ENCODE results near the gene PRAMEF13.
"Not testable (repeated sequence)": the region's sequence is repeated elsewhere in the genome, so short reads cannot be mapped to it uniquely, and the experiment has no call there.

PRAMEF13 gene

GRCh38 chr1:13201309-13201708, at the start of gene PRAMEF13:
TSS of gene PRAMEF13 (minus strand) at chr1:13201409. CDS start at chr1:13199589, 1,820 bp downstream.
- H3K27me3 ChIP-seq (ENCODE audit: control insufficient read depth in 1 of 2, insufficient read depth in 2 of 2, low read length in 2 of 2); H3K9me3 ChIP-seq (ENCODE audit: control insufficient read depth in 1 of 2, low read length in 2 of 2); H3K4me1 ChIP-seq (ENCODE audit: control insufficient read depth in 1 of 2, insufficient read depth in 2 of 2, low read length in 2 of 2); H3K36me3 ChIP-seq (ENCODE audit: control insufficient read depth in 1 of 2, insufficient read depth in 2 of 2, low read length in 2 of 2); H3K9ac ChIP-seq (ENCODE audit: low read depth in 1 of 2, low read length in 2 of 2); H3K27ac ChIP-seq (ENCODE audit: low read depth, low read length); H3K4me3 ChIP-seq (ENCODE audit: low read depth in 1 of 2, low read length in 2 of 2): not testable (repeated sequence)

DNA sequence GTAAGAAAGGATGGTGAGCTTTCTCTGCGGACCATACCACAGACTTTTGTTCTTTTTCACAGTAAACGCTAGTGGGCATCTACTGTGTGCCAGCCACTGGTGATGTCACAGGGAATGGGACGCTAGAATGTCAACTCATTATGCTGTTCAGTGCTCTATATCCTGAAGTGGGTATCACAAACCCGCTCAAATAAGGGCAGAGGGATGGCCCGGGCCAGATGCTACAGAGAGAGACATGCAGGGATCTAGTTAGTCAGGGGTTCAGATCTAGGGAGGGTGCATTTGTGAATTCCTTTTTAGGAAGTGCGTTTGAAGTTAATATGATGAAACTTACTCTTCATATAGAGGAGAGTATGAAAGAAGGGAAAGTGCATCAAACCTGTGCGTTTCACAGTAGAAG, 45.9 kb upstream of the PRAMEF13 start:
- H3K4me1 ChIP-seq (ENCODE audit: control insufficient read depth in 1 of 2, insufficient read depth in 2 of 2, low read length in 2 of 2); H3K27ac ChIP-seq (ENCODE audit: low read depth, low read length); H3K36me3 ChIP-seq (ENCODE audit: control insufficient read depth in 1 of 2, insufficient read depth in 2 of 2, low read length in 2 of 2); H3K4me3 ChIP-seq (ENCODE audit: low read depth in 1 of 2, low read length in 2 of 2); H3K9ac ChIP-seq (ENCODE audit: low read depth in 1 of 2, low read length in 2 of 2); H3K9me3 ChIP-seq (ENCODE audit: control insufficient read depth in 1 of 2, low read length in 2 of 2); H3K27me3 ChIP-seq (ENCODE audit: control insufficient read depth in 1 of 2, insufficient read depth in 2 of 2, low read length in 2 of 2): not testable (repeated sequence)

GRCh38 chr1:13246554-13246871, 45.3 kb upstream of the PRAMEF13 start:
- H3K4me1 ChIP-seq (ENCODE audit: control insufficient read depth in 1 of 2, insufficient read depth in 2 of 2, low read length in 2 of 2); H3K27me3 ChIP-seq (ENCODE audit: control insufficient read depth in 1 of 2, insufficient read depth in 2 of 2, low read length in 2 of 2); H3K9me3 ChIP-seq (ENCODE audit: control insufficient read depth in 1 of 2, low read length in 2 of 2); H3K4me3 ChIP-seq (ENCODE audit: low read depth in 1 of 2, low read length in 2 of 2); H3K27ac ChIP-seq (ENCODE audit: low read depth, low read length); H3K9ac ChIP-seq (ENCODE audit: low read depth in 1 of 2, low read length in 2 of 2); H3K36me3 ChIP-seq (ENCODE audit: control insufficient read depth in 1 of 2, insufficient read depth in 2 of 2, low read length in 2 of 2): not testable (repeated sequence)

DNA sequence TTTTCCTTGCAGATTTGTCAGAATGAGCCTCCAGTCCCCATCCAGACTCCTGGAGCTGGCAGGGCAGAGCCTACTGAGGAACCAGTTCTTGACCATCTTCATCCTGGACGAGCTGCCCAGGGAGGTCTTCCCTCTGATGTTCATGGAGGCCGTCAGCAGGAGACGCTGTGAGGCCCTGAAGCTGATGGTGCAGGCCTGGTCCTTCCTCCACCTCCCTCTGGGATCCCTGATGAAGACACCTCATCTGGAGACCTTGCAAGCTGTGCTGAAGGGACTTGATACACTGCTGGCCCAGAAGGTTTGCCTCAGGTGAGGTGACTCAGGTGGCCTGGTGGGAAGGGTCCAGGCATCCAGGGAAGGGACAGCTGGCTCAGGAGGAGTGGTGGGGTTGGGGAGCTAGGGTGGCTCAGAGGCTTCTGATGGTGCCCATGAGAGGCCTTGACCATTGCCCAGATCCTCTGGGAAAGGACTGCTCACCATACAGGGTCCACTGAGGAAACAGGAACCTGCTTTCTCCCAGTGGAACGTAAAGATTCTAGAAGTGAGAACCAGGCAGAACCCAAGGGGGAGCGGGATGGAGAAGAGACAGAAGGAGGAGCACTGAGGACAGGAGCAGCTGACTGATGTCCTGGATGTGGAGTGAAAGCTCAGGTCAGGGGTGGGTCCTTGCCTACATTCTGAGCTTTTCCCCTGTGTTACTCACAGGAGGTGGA, 44.8 kb upstream of the PRAMEF13 start:
- H3K27ac ChIP-seq (ENCODE audit: low read depth, low read length); H3K9me3 ChIP-seq (ENCODE audit: control insufficient read depth in 1 of 2, low read length in 2 of 2); H3K36me3 ChIP-seq (ENCODE audit: control insufficient read depth in 1 of 2, insufficient read depth in 2 of 2, low read length in 2 of 2); H3K4me3 ChIP-seq (ENCODE audit: low read depth in 1 of 2, low read length in 2 of 2); H3K4me1 ChIP-seq (ENCODE audit: control insufficient read depth in 1 of 2, insufficient read depth in 2 of 2, low read length in 2 of 2); H3K27me3 ChIP-seq (ENCODE audit: control insufficient read depth in 1 of 2, insufficient read depth in 2 of 2, low read length in 2 of 2); H3K9ac ChIP-seq (ENCODE audit: low read depth in 1 of 2, low read length in 2 of 2): not testable (repeated sequence)

- H3K4me3 ChIP-seq (ENCODE audit: low read depth in 1 of 2, low read length in 2 of 2); H3K36me3 ChIP-seq (ENCODE audit: control insufficient read depth in 1 of 2, insufficient read depth in 2 of 2, low read length in 2 of 2); H3K4me1 ChIP-seq (ENCODE audit: control insufficient read depth in 1 of 2, insufficient read depth in 2 of 2, low read length in 2 of 2); H3K27me3 ChIP-seq (ENCODE audit: control insufficient read depth in 1 of 2, insufficient read depth in 2 of 2, low read length in 2 of 2); H3K9me3 ChIP-seq (ENCODE audit: control insufficient read depth in 1 of 2, low read length in 2 of 2); H3K9ac ChIP-seq (ENCODE audit: low read depth in 1 of 2, low read length in 2 of 2); H3K27ac ChIP-seq (ENCODE audit: low read depth, low read length): not testable (repeated sequence)
Measured at GRCh38 chr1:13243536-13244263, 42.5 kb upstream of the PRAMEF13 start.

DNA sequence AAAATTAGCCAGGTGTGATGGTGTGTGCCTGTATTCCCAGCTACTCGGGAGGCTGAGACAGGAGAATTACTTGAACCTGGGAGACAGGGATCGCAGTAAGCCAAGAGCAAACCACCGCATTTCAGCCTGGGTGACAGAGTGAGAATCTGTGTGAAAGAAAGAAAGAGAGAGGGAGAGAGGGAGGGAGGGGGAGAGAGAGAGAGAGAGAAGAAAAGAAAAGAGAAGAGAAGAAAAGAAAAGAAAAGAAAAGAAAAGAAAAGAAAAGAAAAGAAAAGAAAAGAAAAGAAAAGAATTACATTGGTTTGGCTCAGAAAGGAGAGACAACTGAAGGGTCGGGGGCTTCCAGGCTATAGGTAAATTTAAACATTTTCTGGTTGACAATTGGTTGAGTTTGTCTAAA, 38.4 kb upstream of the PRAMEF13 start:
- H3K9me3 ChIP-seq (ENCODE audit: control insufficient read depth in 1 of 2, low read length in 2 of 2); H3K4me3 ChIP-seq (ENCODE audit: low read depth in 1 of 2, low read length in 2 of 2); H3K9ac ChIP-seq (ENCODE audit: low read depth in 1 of 2, low read length in 2 of 2); H3K27me3 ChIP-seq (ENCODE audit: control insufficient read depth in 1 of 2, insufficient read depth in 2 of 2, low read length in 2 of 2); H3K27ac ChIP-seq (ENCODE audit: low read depth, low read length); H3K36me3 ChIP-seq (ENCODE audit: control insufficient read depth in 1 of 2, insufficient read depth in 2 of 2, low read length in 2 of 2); H3K4me1 ChIP-seq (ENCODE audit: control insufficient read depth in 1 of 2, insufficient read depth in 2 of 2, low read length in 2 of 2): not testable (repeated sequence)

- not testable (repeated sequence) for H3K9ac ChIP-seq (ENCODE audit: low read depth in 1 of 2, low read length in 2 of 2); H3K9me3 ChIP-seq (ENCODE audit: control insufficient read depth in 1 of 2, low read length in 2 of 2); H3K36me3 ChIP-seq (ENCODE audit: control insufficient read depth in 1 of 2, insufficient read depth in 2 of 2, low read length in 2 of 2); H3K4me1 ChIP-seq (ENCODE audit: control insufficient read depth in 1 of 2, insufficient read depth in 2 of 2, low read length in 2 of 2); H3K27me3 ChIP-seq (ENCODE audit: control insufficient read depth in 1 of 2, insufficient read depth in 2 of 2, low read length in 2 of 2); H3K4me3 ChIP-seq (ENCODE audit: low read depth in 1 of 2, low read length in 2 of 2); H3K27ac ChIP-seq (ENCODE audit: low read depth, low read length)
Measured at GRCh38 chr1:13237572-13237971, 36.4 kb upstream of the PRAMEF13 start.

DNA sequence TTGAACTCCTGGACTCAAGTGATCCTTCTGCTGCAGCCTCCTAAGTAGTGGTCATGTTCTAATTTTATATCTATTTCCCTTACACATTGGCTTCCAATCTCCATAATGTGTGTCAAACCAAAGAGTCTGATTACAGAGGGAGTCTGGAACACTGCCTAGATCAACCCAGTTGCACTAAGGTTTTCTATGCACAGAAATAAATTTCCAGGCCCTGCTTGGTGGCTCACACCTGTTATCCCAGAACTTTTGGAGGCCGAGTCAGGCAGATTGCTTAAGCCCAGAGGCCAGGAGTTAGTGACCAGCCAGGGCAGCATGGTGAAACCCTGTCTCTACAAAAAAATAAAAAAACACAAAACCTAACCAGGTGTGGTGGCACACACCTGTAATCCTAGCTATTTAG, 32.8 kb upstream of the PRAMEF13 start:
- H3K36me3 ChIP-seq (ENCODE audit: control insufficient read depth in 1 of 2, insufficient read depth in 2 of 2, low read length in 2 of 2); H3K9me3 ChIP-seq (ENCODE audit: control insufficient read depth in 1 of 2, low read length in 2 of 2); H3K4me3 ChIP-seq (ENCODE audit: low read depth in 1 of 2, low read length in 2 of 2); H3K9ac ChIP-seq (ENCODE audit: low read depth in 1 of 2, low read length in 2 of 2); H3K27me3 ChIP-seq (ENCODE audit: control insufficient read depth in 1 of 2, insufficient read depth in 2 of 2, low read length in 2 of 2); H3K27ac ChIP-seq (ENCODE audit: low read depth, low read length); H3K4me1 ChIP-seq (ENCODE audit: control insufficient read depth in 1 of 2, insufficient read depth in 2 of 2, low read length in 2 of 2): not testable (repeated sequence)

- not testable (repeated sequence) for H3K9me3 ChIP-seq (ENCODE audit: control insufficient read depth in 1 of 2, low read length in 2 of 2); H3K36me3 ChIP-seq (ENCODE audit: control insufficient read depth in 1 of 2, insufficient read depth in 2 of 2, low read length in 2 of 2); H3K27ac ChIP-seq (ENCODE audit: low read depth, low read length); H3K4me3 ChIP-seq (ENCODE audit: low read depth in 1 of 2, low read length in 2 of 2); H3K27me3 ChIP-seq (ENCODE audit: control insufficient read depth in 1 of 2, insufficient read depth in 2 of 2, low read length in 2 of 2); H3K4me1 ChIP-seq (ENCODE audit: control insufficient read depth in 1 of 2, insufficient read depth in 2 of 2, low read length in 2 of 2); H3K9ac ChIP-seq (ENCODE audit: low read depth in 1 of 2, low read length in 2 of 2)
Measured at GRCh38 chr1:13232056-13232455, 30.8 kb upstream of the PRAMEF13 start.

DNA sequence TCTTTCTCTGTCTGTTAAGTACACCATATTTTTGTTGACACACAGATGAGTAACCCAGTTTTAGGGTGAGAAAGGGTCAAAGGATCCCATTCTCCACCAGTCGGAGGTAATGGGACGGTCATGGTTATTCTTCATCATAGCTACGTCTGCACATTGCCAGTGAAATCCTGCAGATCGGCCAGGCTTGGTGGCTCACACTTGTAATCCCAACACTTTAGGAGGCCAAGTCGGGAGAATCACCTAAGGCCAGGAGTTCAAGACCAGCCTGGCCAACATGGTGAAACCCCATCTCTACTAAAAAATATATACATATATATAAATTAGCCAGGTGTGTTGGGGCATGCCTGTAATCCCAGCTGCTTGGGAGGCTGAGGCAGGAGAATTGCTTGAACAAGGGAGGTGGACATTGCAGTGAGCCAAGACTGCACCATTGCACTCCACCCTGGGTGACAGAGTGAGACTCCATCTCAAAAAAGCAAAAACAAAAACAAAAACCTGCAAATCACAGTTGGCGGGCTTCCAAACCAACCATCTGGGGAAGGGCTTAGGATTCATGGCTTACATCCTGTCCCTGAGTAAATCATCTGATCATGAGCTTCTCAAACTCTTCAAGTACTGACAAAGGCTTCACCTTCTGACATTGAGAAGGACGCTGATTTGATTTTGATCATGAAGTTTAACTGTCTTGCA, 30.0 kb upstream of the PRAMEF13 start:
- H3K27ac ChIP-seq (ENCODE audit: low read depth, low read length); H3K4me3 ChIP-seq (ENCODE audit: low read depth in 1 of 2, low read length in 2 of 2); H3K36me3 ChIP-seq (ENCODE audit: control insufficient read depth in 1 of 2, insufficient read depth in 2 of 2, low read length in 2 of 2); H3K9me3 ChIP-seq (ENCODE audit: control insufficient read depth in 1 of 2, low read length in 2 of 2); H3K27me3 ChIP-seq (ENCODE audit: control insufficient read depth in 1 of 2, insufficient read depth in 2 of 2, low read length in 2 of 2); H3K9ac ChIP-seq (ENCODE audit: low read depth in 1 of 2, low read length in 2 of 2); H3K4me1 ChIP-seq (ENCODE audit: control insufficient read depth in 1 of 2, insufficient read depth in 2 of 2, low read length in 2 of 2): not testable (repeated sequence)
